Sigmoid colon (tissue), 4 donors: ENCODE measurements around the gene SMU1.

Experiments
- CTCF ChIP-seq, 4 experiments: fragments of 450-650 bp in 3 of 4; fragments of 200-600 bp in 1 of 4; IDR thresholded peaks; one replicate each; pipeline ENCODE4 v1.5.1; 2016 to 2019; ENCODE audit warnings: antibody characterized with exemption in 4 of 4, mild to moderate bottlenecking in 3 of 4, moderate library complexity in 2 of 4
- POLR2A ChIP-seq, 2 donors: fragments of 450-650 bp; IDR thresholded peaks; one replicate each; pipeline ENCODE4 v1.6.1; 2016; ENCODE audit warnings: antibody characterized with exemption in 2 of 2, mild to moderate bottlenecking in 2 of 2, moderate library complexity in 2 of 2
- POLR2AphosphoS5 ChIP-seq, 4 donors: sonication (generic); formaldehyde crosslinking; IDR thresholded peaks; one replicate each; pipeline ENCODE4 v1.6.1; 2017; ENCODE audit warnings: antibody characterized with exemption in 4 of 4

GRCh38 chr9:33025572-33026342 is 50.7 kb downstream of the SMU1 start:
- TF ChIP-seq CTCF (IDR thresholded peaks at IDR 0.05) (no peak), POLR2AphosphoS5 (IDR thresholded peaks at IDR 0.05) (no peak), POLR2A (IDR thresholded peaks at IDR 0.05) (no peak)
